HCT116 (cell line): ENCODE data around the gene NRXN2. TPM values are rescaled to one million over a fixed set of nuclear protein-coding genes. Genes with fewer than 3 reads are reported as not detected.

ENCODE experiments used
- ATAC-seq: fragments of 200-7000 bp; cut with Tn5 transposase; 2 replicates; pipeline ENCODE4 v1.9.1; 2020; ENCODE audit warnings: mild to moderate bottlenecking, moderate library complexity
- BruUV-seq: library from RNA; stranded (reverse); fragments of 400-500 nt; replicated peaks from 2 replicates; lab custom pipeline; 2021; lab: Mats Ljungman, UMichigan
- CTCF ChIA-PET: fragments of 300-600 bp; sonication (Branson Sonifier 250); formaldehyde crosslinking; loops from one replicate; lab custom pipeline; 2021; ENCODE audit warnings: antibody characterized with exemption; lab: Charles Lee
- POLR2A ChIA-PET: fragments of 300-600, 350-600 bp; sonication (Branson Sonifier 250); formaldehyde crosslinking; loops from one replicate; lab custom pipeline; 2021; ENCODE audit warnings: antibody characterized with exemption; lab: Charles Lee
- RAD21 ChIA-PET, 2 experiments: fragments of 300-600 bp; sonication (Branson Sonifier 250); formaldehyde crosslinking; loops; one replicate each; lab custom pipeline; 2023; ENCODE audit warnings: low total read pairs in 2 of 2; ENCODE audit not compliant: uncharacterized antibody in 2 of 2, unreplicated experiment in 2 of 2, low non-redundant PET in 1 of 2; lab: Charles Lee
- DNase-seq: peaks from one replicate; pipeline ENCODE4 v3.0.0-alpha.2; 2010; ENCODE audit warnings: low read depth, low spot score
- H2AFZ ChIP-seq: fragments of 200-600 bp; shearing (Covaris generic), sonication (generic); 2 replicates; pipeline ENCODE4 v1.6.1; 2017; ENCODE audit warnings: low read depth, mixed run types, mixed read lengths, antibody characterized with exemption, low read length; ENCODE audit not compliant: poor library complexity, severe bottlenecking
- H3K27ac ChIP-seq: 2 replicates; pipeline ENCODE4 v1.5.1; 2012; ENCODE audit warnings: low read depth, low read length
- H3K27me3 ChIP-seq: fragments of 200-600 bp; sonication (generic); 2 replicates; pipeline ENCODE4 v1.6.1; 2016; ENCODE audit warnings: mixed run types, low read length, mixed read lengths; ENCODE audit not compliant: insufficient read depth
- H3K36me3 ChIP-seq, 2 experiments: fragments of 200-500 bp in 1 of 2; fragments of 200-600 bp in 1 of 2; sonication (Bioruptor generic) in 1 of 2; sonication (generic) in 1 of 2; 2 replicates each; pipeline versions ENCODE4 v1.5.1 to v1.6.1; 2014 to 2016; ENCODE audit warnings: low read length in 2 of 2, inconsistent platforms in 1 of 2, mixed read lengths in 1 of 2, mixed run types in 1 of 2; ENCODE audit not compliant: insufficient read depth in 2 of 2, control insufficient read depth in 1 of 2
- H3K4me1 ChIP-seq, 2 experiments: fragments of 200-600 bp in 1 of 2; sonication (generic) in 1 of 2; 2 replicates each; pipeline versions ENCODE4 v1.5.1 to v1.6.1; 2012 to 2017; ENCODE audit warnings: low read length in 2 of 2, inconsistent platforms in 1 of 2, mild to moderate bottlenecking in 1 of 2, mixed read lengths in 1 of 2, mixed run types in 1 of 2, moderate library complexity in 1 of 2; ENCODE audit not compliant: insufficient read depth in 2 of 2, control insufficient read depth in 1 of 2
- H3K4me2 ChIP-seq: fragments of 200-600 bp; sonication (generic); 2 replicates; pipeline ENCODE4 v1.6.1; 2017; ENCODE audit warnings: mixed run types, low read length, mixed read lengths
- H3K4me3 ChIP-seq, 2 experiments: fragments of 200-600 bp in 1 of 2; sonication (generic) in 1 of 2; replicated peaks in 1 of 2; 2 replicates each; pipeline ENCODE4 v1.5.1; 2011 to 2016; ENCODE audit warnings: low read length in 2 of 2, control low read depth in 1 of 2, low read depth in 1 of 2, mild to moderate bottlenecking in 1 of 2, mixed read lengths in 1 of 2, mixed run types in 1 of 2
- H3K79me2 ChIP-seq: fragments of 200-600 bp; sonication (generic); 2 replicates; pipeline ENCODE4 v1.6.1; 2017; ENCODE audit warnings: mild to moderate bottlenecking, mixed run types, low read length, moderate library complexity, mixed read lengths; ENCODE audit not compliant: insufficient read depth
- H3K9ac ChIP-seq: fragments of 200-600 bp; sonication (generic); 2 replicates; pipeline ENCODE4 v1.6.1; 2016; ENCODE audit warnings: low read length, mixed read lengths
- H3K9me2 ChIP-seq: fragments of 200-600 bp; sonication (generic), shearing (Covaris generic); 2 replicates; pipeline ENCODE4 v1.6.1; 2017; ENCODE audit warnings: mixed run types, mild to moderate bottlenecking, moderate library complexity; ENCODE audit not compliant: insufficient read depth
- H3K9me3 ChIP-seq, 2 experiments: fragments of 200-500 bp in 1 of 2; fragments of 200-600 bp in 1 of 2; sonication (Bioruptor generic) in 1 of 2; sonication (generic) in 1 of 2; 2 replicates each; pipeline ENCODE4 v1.6.1; 2014 to 2017; ENCODE audit warnings: low read length in 2 of 2, mixed read lengths in 2 of 2, inconsistent platforms in 1 of 2, low read depth in 1 of 2, mild to moderate bottlenecking in 1 of 2, mixed run types in 1 of 2, moderate library complexity in 1 of 2; ENCODE audit not compliant: control insufficient read depth in 1 of 2, insufficient read depth in 1 of 2
- H4K20me1 ChIP-seq: fragments of 200-600 bp; sonication (generic), shearing (Covaris generic); 2 replicates; pipeline ENCODE4 v1.6.1; 2017; ENCODE audit warnings: mixed run types, mild to moderate bottlenecking, moderate library complexity; ENCODE audit not compliant: insufficient read depth
- FOSL1 ChIP-seq: IDR thresholded peaks from 2 replicates; pipeline ENCODE4 v1.6.1; 2012; ENCODE audit warnings: low read depth
- RAD21 ChIP-seq: IDR thresholded peaks from 2 replicates; pipeline ENCODE4 v1.6.1; 2012; ENCODE audit warnings: low read depth, mild to moderate bottlenecking
- SIN3A ChIP-seq: IDR thresholded peaks from 2 replicates; pipeline ENCODE4 v1.6.1; 2012; ENCODE audit warnings: low read depth
- intact Hi-C: fragments of 100-400 bp; cut with micrococcal nuclease; formaldehyde crosslinking; loops from 2 replicates; pipeline ENCODE4 v1.10.0; 2022
- total RNA-seq: library from RNA; stranded (reverse); gene quantifications from one replicate; pipeline ENCODE4 v1.2.1, GENCODE V29; 2021; ENCODE audit not compliant: unreplicated experiment
- TF ChIP-seq, protein P1 (sequence below), 3 experiments: fragments of 200-600 bp in 1 of 3; sonication (generic) in 1 of 3; IDR thresholded peaks in 2 of 3; conservative IDR thresholded peaks in 1 of 3; 2 replicates each; pipeline ENCODE4 v1.5.1; 2012 to 2017; ENCODE audit warnings: low read depth in 2 of 3, low read length in 2 of 3, antibody characterized with exemption in 1 of 3, borderline replicate concordance in 1 of 3, control low read depth in 1 of 3, mild to moderate bottlenecking in 1 of 3, mixed read lengths in 1 of 3, mixed run types in 1 of 3, moderate library complexity in 1 of 3; ENCODE audit not compliant: insufficient read depth in 1 of 3
- TF ChIP-seq, protein P2 (sequence below): IDR thresholded peaks from 2 replicates; pipeline ENCODE4 v1.6.1; 2012
- TF ChIP-seq, protein P3 (sequence below): IDR thresholded peaks from 2 replicates; pipeline ENCODE4 v1.6.1; 2011; ENCODE audit warnings: mild to moderate bottlenecking, low read length, moderate library complexity; ENCODE audit not compliant: insufficient replicate concordance; ENCODE audit errors: extremely low read depth

Gene NRXN2
- total RNA-seq, 1 experiment from 2014 or later, result 1.5 TPM

- no peaks in the 10 kb centered on the region for H3K9me2 ChIP-seq
- no peaks in the 10 kb centered on the region for H4K20me1 ChIP-seq
- H3K9ac ChIP-seq, result no peak overlapping the region
- no peaks in the 10 kb centered on the region for H3K4me1 ChIP-seq
- intact Hi-C loops, result no loop called here
- H3K4me2 ChIP-seq, result no peak overlapping the region
- no peaks in the 10 kb centered on the region for H3K27me3 ChIP-seq
- H2AFZ ChIP-seq, result no peak overlapping the region
- no peak overlapping the region for H3K4me3 ChIP-seq
- no peak overlapping the region for H3K27ac ChIP-seq
- ATAC-seq (no peak), DNase-seq (no peak)
- TF ChIP-seq, protein P1, sequence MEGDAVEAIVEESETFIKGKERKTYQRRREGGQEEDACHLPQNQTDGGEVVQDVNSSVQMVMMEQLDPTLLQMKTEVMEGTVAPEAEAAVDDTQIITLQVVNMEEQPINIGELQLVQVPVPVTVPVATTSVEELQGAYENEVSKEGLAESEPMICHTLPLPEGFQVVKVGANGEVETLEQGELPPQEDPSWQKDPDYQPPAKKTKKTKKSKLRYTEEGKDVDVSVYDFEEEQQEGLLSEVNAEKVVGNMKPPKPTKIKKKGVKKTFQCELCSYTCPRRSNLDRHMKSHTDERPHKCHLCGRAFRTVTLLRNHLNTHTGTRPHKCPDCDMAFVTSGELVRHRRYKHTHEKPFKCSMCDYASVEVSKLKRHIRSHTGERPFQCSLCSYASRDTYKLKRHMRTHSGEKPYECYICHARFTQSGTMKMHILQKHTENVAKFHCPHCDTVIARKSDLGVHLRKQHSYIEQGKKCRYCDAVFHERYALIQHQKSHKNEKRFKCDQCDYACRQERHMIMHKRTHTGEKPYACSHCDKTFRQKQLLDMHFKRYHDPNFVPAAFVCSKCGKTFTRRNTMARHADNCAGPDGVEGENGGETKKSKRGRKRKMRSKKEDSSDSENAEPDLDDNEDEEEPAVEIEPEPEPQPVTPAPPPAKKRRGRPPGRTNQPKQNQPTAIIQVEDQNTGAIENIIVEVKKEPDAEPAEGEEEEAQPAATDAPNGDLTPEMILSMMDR (IDR thresholded peaks at IDR 0.05 in 2 of 3, conservative IDR thresholded peaks at IDR 0.05 in 1 of 3; ENCODE audit: borderline replicate concordance in 1 of 3, insufficient read depth in 1 of 3, low read depth in 2 of 3, low read length in 2 of 3), result no peak
- TF ChIP-seq SIN3A (no peak), FOSL1 (no peak), RAD21 (no peak)
- TF ChIP-seq, protein P2, sequence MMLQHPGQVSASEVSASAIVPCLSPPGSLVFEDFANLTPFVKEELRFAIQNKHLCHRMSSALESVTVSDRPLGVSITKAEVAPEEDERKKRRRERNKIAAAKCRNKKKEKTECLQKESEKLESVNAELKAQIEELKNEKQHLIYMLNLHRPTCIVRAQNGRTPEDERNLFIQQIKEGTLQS, result no peak
- H3K9me3 ChIP-seq, result no peaks in the 10 kb centered on the region
- no peaks in the 10 kb centered on the region for H3K36me3 ChIP-seq
- ChIA-PET RAD21 (no interaction called here), CTCF (no interaction called here), POLR2A (no interaction called here)
- BruUV-seq, result no TSS peak
- H3K79me2 ChIP-seq, result no peaks in the 10 kb centered on the region
Observed at GRCh38 chr11:64608636-64609035, 114.4 kb downstream of the NRXN2 start.

- DNase-seq (no peak), ATAC-seq (no peak)
- TF ChIP-seq, protein P3, sequence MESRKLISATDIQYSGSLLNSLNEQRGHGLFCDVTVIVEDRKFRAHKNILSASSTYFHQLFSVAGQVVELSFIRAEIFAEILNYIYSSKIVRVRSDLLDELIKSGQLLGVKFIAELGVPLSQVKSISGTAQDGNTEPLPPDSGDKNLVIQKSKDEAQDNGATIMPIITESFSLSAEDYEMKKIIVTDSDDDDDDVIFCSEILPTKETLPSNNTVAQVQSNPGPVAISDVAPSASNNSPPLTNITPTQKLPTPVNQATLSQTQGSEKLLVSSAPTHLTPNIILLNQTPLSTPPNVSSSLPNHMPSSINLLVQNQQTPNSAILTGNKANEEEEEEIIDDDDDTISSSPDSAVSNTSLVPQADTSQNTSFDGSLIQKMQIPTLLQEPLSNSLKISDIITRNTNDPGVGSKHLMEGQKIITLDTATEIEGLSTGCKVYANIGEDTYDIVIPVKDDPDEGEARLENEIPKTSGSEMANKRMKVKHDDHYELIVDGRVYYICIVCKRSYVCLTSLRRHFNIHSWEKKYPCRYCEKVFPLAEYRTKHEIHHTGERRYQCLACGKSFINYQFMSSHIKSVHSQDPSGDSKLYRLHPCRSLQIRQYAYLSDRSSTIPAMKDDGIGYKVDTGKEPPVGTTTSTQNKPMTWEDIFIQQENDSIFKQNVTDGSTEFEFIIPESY, result no peak
- Histone ChIP-seq H3K9ac (no peak overlapping the region), H3K79me2 (no peaks in the 10 kb centered on the region), H3K27ac (no peak overlapping the region), H3K4me3 (no peak overlapping the region), H3K4me2 (no peak overlapping the region), H3K9me2 (no peaks in the 10 kb centered on the region), H3K4me1 (no peaks in the 10 kb centered on the region), H3K9me3 (no peaks in the 10 kb centered on the region), H3K36me3 (no peaks in the 10 kb centered on the region), H2AFZ (no peak overlapping the region), H3K27me3 (no peaks in the 10 kb centered on the region), H4K20me1 (no peaks in the 10 kb centered on the region)
- intact Hi-C loops, result no loop called here
- POLR2A ChIA-PET, result no interaction called here
- BruUV-seq, result no TSS peak
- CTCF ChIA-PET, result no interaction called here
- RAD21 ChIA-PET, result no interaction called here
Observed at GRCh38 chr11:64608046-64608445, 115.0 kb downstream of the NRXN2 start.
